ENCODE data around the gene RASGRP1. TPM values are rescaled to one million over a fixed set of nuclear protein-coding genes. Genes with fewer than 3 reads are reported as not detected.
A peak's percentile ranks its signal among the peaks of the same experiment; 100 is the strongest.

RASGRP1 gene
- total RNA-seq, 2 donors from 2014 or later = 7.0 to 8.8 TPM

DNA sequence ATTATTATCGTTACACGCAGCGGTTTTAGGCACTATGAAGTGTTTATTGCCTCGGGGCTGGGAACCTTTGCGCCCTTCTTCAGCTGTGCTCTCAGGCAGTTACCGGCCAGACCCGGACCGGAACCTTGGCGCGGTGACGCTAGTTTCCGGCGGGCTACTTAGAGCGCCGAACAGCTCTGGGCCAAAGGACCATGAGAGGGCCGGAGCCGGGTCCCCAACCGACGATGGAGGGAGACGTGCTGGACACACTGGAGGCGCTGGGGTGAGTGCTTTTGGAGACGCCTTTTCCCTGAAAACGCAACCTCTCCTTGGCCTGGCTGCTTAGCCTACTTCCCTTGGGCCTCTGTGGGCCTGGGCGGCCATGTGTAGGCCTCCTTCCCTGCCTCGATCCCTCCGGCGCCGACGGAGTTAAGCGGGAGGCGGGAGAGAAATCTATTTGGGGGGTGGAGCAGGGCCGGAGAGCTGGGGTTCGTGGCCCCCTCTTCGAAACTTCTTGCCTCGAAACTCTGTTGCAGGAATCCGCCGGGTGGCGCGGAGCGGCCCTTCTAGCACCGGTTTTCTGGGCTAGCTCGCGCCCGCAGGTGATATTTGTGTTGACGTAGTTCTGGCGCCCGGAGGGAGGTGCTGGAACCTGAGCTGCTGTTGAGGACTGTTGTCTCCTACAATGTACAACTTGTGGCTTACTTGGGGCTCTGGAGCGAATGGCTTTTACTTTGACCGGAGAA is 110.5 kb downstream of the RASGRP1 start, which contains the start of gene FAM98B:
FAM98B (plus strand) TSS at position 157 of the 725 bp plus-strand sequence; CDS start at position 192, 35 bp downstream.
- Histone ChIP-seq H3K36me3 (ENCODE audit: control insufficient read depth, insufficient read depth, low read length) (no peaks in the 10 kb centered on the region), H3K27me3 (ENCODE audit: control insufficient read depth, insufficient read depth, low read length, poor library complexity, severe bottlenecking) (peaks cover 27% of the 10 kb centered on the region), H3K4me1 (ENCODE audit: control insufficient read depth, insufficient read depth, low read length) (no peaks in the 10 kb centered on the region), H3K9me3 (ENCODE audit: control insufficient read depth, low read length) (no peaks in the 10 kb centered on the region), H3K4me3 (ENCODE audit: low read length) (peak within 1 kb of the TSS; percentile 91), H3K27ac (ENCODE audit: low read depth, low read length) (peak within 1 kb of the TSS; percentile 80), H3K9ac (ENCODE audit: extremely low read depth, low read length, poor library complexity, severe bottlenecking) (peak within 1 kb of the TSS; percentile 91)
- H3K9me3 Mint-ChIP-seq = no peaks in the 10 kb centered on the region
- TF ChIP-seq, protein P1, sequence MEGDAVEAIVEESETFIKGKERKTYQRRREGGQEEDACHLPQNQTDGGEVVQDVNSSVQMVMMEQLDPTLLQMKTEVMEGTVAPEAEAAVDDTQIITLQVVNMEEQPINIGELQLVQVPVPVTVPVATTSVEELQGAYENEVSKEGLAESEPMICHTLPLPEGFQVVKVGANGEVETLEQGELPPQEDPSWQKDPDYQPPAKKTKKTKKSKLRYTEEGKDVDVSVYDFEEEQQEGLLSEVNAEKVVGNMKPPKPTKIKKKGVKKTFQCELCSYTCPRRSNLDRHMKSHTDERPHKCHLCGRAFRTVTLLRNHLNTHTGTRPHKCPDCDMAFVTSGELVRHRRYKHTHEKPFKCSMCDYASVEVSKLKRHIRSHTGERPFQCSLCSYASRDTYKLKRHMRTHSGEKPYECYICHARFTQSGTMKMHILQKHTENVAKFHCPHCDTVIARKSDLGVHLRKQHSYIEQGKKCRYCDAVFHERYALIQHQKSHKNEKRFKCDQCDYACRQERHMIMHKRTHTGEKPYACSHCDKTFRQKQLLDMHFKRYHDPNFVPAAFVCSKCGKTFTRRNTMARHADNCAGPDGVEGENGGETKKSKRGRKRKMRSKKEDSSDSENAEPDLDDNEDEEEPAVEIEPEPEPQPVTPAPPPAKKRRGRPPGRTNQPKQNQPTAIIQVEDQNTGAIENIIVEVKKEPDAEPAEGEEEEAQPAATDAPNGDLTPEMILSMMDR (conservative IDR thresholded peaks at IDR 0.05) = no peak
- DNase-seq = peak; percentile 97
- H3K4me3 Mint-ChIP-seq = peak within 1 kb of the TSS; percentile 98
- peak within 1 kb of the TSS; percentile 99 for H3K27ac Mint-ChIP-seq
- peaks cover 30% of the 10 kb centered on the region for H3K27me3 Mint-ChIP-seq (ENCODE audit: insufficient read depth)
- H3K36me3 Mint-ChIP-seq (ENCODE audit: low read depth) = no peaks in the 10 kb centered on the region
- WGBS, 2 experiments (ENCODE audit: insufficient coverage in 1 of 2, insufficient read length in 1 of 2) = 0 to 2% methylated on average over 10 to 49 of the region's 49 CpGs
- peaks cover 7% of the 10 kb centered on the region for H3K4me1 Mint-ChIP-seq

DNA sequence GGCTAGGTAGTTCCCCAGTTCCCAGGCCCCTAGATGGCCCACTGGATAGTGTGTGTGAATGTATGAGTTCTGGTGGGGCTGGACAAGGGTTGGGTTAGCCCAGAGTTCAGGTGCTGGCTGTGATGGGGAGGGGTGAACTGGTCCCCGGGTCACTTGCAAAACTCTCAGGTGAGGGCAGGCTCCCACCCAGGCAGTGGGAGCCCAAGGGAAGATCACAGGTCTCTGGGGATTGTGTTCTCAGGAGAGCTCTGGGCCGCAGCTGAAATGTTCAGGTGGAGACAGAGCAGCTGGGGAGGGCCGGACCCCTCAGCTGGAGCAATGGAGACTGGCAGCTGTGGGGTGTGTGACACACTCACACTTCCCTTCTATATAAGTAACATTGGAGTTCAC is 123.5 kb downstream of the RASGRP1 start:
- no peak overlapping the region for H3K27ac Mint-ChIP-seq
- H3K9me3 ChIP-seq (ENCODE audit: control insufficient read depth, low read length) = no peaks in the 10 kb centered on the region
- H3K27me3 ChIP-seq (ENCODE audit: control insufficient read depth, insufficient read depth, low read length, poor library complexity, severe bottlenecking) = peaks cover 92% of the 10 kb centered on the region
- no peaks in the 10 kb centered on the region for H3K36me3 ChIP-seq (ENCODE audit: control insufficient read depth, insufficient read depth, low read length)
- 86% methylated on average over 2 of the region's 3 CpGs; no CpG with 5 or more reads in 1 of the 2 experiments for WGBS, 2 experiments (ENCODE audit: insufficient coverage in 1 of 2, insufficient read length in 1 of 2)
- peaks cover 5% of the 10 kb centered on the region for H3K4me1 Mint-ChIP-seq
- H3K27me3 Mint-ChIP-seq (ENCODE audit: insufficient read depth) = peaks cover 93% of the 10 kb centered on the region
- no peak overlapping the region for H3K4me3 ChIP-seq (ENCODE audit: low read length)
- no peak for DNase-seq
- no peak overlapping the region for H3K4me3 Mint-ChIP-seq
- H3K36me3 Mint-ChIP-seq (ENCODE audit: low read depth) = no peaks in the 10 kb centered on the region
- H3K4me1 ChIP-seq (ENCODE audit: control insufficient read depth, insufficient read depth, low read length) = peaks cover 4% of the 10 kb centered on the region
- H3K9me3 Mint-ChIP-seq = no peaks in the 10 kb centered on the region
- TF ChIP-seq, protein P1 (conservative IDR thresholded peaks at IDR 0.05) = no peak
- no peak overlapping the region for H3K9ac ChIP-seq (ENCODE audit: extremely low read depth, low read length, poor library complexity, severe bottlenecking)
- no peak overlapping the region for H3K27ac ChIP-seq (ENCODE audit: low read depth, low read length)

DNA sequence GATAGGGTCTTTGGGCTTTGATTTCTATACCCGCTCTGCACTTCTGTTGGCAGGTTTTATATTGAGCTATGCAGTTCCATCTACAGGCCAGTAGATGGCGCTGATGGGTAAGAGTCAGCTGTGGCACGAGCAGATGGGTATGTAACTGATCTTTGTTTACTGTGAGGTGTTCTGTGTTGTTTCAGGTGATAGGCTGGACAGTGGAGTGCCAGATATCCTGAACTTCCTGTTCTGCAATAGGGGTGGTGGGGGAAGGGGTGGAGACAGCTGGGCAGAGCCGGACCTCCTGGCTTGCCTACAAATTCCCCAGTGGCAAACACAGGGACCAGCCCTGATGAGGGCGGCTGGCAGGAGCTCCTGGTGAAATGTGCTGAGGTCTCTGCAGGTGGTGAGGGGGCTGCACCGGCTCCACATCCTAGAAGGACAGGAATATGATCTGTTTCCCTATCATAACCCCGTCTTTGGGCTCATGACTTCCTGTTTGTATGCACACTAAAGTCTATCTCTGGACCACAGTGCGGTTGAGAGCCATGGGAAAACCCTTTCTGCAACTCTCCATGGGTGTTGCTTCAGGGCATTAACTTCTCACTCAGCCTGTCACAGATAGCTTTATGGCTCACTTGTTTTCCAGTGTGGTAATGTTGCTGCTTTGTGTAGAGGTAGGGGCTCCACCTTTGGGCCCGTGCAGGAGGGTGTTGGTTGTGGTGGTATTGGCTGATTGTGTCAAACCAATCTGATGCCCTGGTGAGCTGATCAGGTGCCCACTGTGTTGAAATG is 124.1 kb downstream of the RASGRP1 start:
- no peak overlapping the region for H3K4me3 ChIP-seq (ENCODE audit: low read length)

More for the DNA sequence above, 124.1 kb downstream of the RASGRP1 start:
- Mint-ChIP-seq H3K27me3 (ENCODE audit: insufficient read depth) (peaks cover 98% of the 10 kb centered on the region), H3K27ac (no peak overlapping the region), H3K9me3 (no peaks in the 10 kb centered on the region), H3K36me3 (ENCODE audit: low read depth) (no peaks in the 10 kb centered on the region), H3K4me3 (no peak overlapping the region), H3K4me1 (peaks cover 5% of the 10 kb centered on the region)
- TF ChIP-seq, protein P1 (conservative IDR thresholded peaks at IDR 0.05) = peak; percentile 96
- H3K36me3 ChIP-seq (ENCODE audit: control insufficient read depth, insufficient read depth, low read length) = no peaks in the 10 kb centered on the region
- no peak overlapping the region for H3K9ac ChIP-seq (ENCODE audit: extremely low read depth, low read length, poor library complexity, severe bottlenecking)
- H3K4me1 ChIP-seq (ENCODE audit: control insufficient read depth, insufficient read depth, low read length) = peaks cover 4% of the 10 kb centered on the region
- peak; percentile 81 for DNase-seq
- WGBS, 2 experiments (ENCODE audit: insufficient coverage in 1 of 2, insufficient read length in 1 of 2) = 5 to 34% methylated on average over 4 to 9 of the region's 9 CpGs
- H3K27me3 ChIP-seq (ENCODE audit: control insufficient read depth, insufficient read depth, low read length, poor library complexity, severe bottlenecking) = peaks cover 92% of the 10 kb centered on the region
- no peak overlapping the region for H3K27ac ChIP-seq (ENCODE audit: low read depth, low read length)
- no peaks in the 10 kb centered on the region for H3K9me3 ChIP-seq (ENCODE audit: control insufficient read depth, low read length)

Other genes with a start within 250 kb of the RASGRP1 start
- gene FAM98B, start 110.7 kb downstream of the RASGRP1 start, total RNA-seq = 10 to 100 TPM; 54.3 to 55.9 TPM